GM10847 (cell line): ENCODE results near the gene PDE7B.

Experiments used
- POLR2A ChIP-seq: IDR thresholded peaks from 2 replicates; pipeline ENCODE4 v1.6.1; 2011; ENCODE audit not compliant: insufficient read length; ENCODE audit errors: extremely low read depth

PDE7B gene

GRCh38 chr6:136153707-136154375 is 302.3 kb downstream of the PDE7B start:
- TF ChIP-seq POLR2A, result no peak

GRCh38 chr6:136155191-136155590 is 303.7 kb downstream of the PDE7B start:
- no peak for TF ChIP-seq POLR2A

GRCh38 chr6:136157743-136158142 is 306.2 kb downstream of the PDE7B start:
- no peak for TF ChIP-seq POLR2A

GRCh38 chr6:136158387-136158821 is 306.9 kb downstream of the PDE7B start:
- TF ChIP-seq POLR2A, result no peak

- no peak for TF ChIP-seq POLR2A
These were observed 307.5 kb downstream of the PDE7B start for GRCh38 chr6:136158971-136159370.

- no peak for TF ChIP-seq POLR2A
These were observed 308.7 kb downstream of the PDE7B start for GRCh38 chr6:136160250-136160649.

- no peak for TF ChIP-seq POLR2A
These were observed 310.4 kb downstream of the PDE7B start for GRCh38 chr6:136161950-136162349.

- no peak for TF ChIP-seq POLR2A
These were observed 311.8 kb downstream of the PDE7B start for GRCh38 chr6:136163260-136163659.

GRCh38 chr6:136166815-136167214 is 315.3 kb downstream of the PDE7B start:
- TF ChIP-seq POLR2A, result no peak

- TF ChIP-seq POLR2A, result no peak
These were observed 318.1 kb downstream of the PDE7B start for GRCh38 chr6:136169394-136170148.

GRCh38 chr6:136171231-136171630 is 319.7 kb downstream of the PDE7B start:
- no peak for TF ChIP-seq POLR2A

- TF ChIP-seq POLR2A, result no peak
These were observed 322.3 kb downstream of the PDE7B start for GRCh38 chr6:136173519-136174507.

GRCh38 chr6:136174510-136174909 is 323.0 kb downstream of the PDE7B start:
- no peak for TF ChIP-seq POLR2A

GRCh38 chr6:136175873-136176272 is 324.4 kb downstream of the PDE7B start:
- TF ChIP-seq POLR2A, result no peak

- no peak for TF ChIP-seq POLR2A
These were observed 327.2 kb downstream of the PDE7B start for GRCh38 chr6:136178749-136179148.

GRCh38 chr6:136180704-136181511 is 329.4 kb downstream of the PDE7B start:
- no peak for TF ChIP-seq POLR2A
